K562 (cell line): Measurements from ENCODE around the gene SPNS1. TPM values are rescaled to one million over a fixed set of nuclear protein-coding genes. Genes with fewer than 3 reads are reported as not detected.
A peak's percentile ranks its signal among the peaks of the same experiment; 100 is the strongest.

Experiments
- CREB3L1 ChIP-seq: fragments of 450-650 bp; IDR thresholded peaks from 2 replicates; pipeline ENCODE4 v1.6.1; 2014; ENCODE audit warnings: low read depth, mild to moderate bottlenecking, moderate library complexity, borderline replicate concordance
- KHSRP ChIP-seq: fragments of 450-650 bp; IDR thresholded peaks from 2 replicates; pipeline ENCODE4 v1.6.1; 2017
- MAFG ChIP-seq: fragments of 450-650 bp; conservative IDR thresholded peaks from 2 replicates; pipeline ENCODE4 v1.6.1; 2016; ENCODE audit warnings: missing genetic modification characterization, missing compliant biosample characterization
- MCM7 ChIP-seq, 2 experiments: fragments of 450-650 bp; IDR thresholded peaks; 2 replicates each; pipeline ENCODE4 v1.6.1; 2016 to 2018
- MTA3 ChIP-seq: fragments of 450-650 bp; formaldehyde crosslinking; IDR thresholded peaks from 2 replicates; pipeline ENCODE4 v1.6.1; 2017; ENCODE audit warnings: mild to moderate bottlenecking, borderline replicate concordance
- PRMT5 ChIP-seq: sonication (generic); formaldehyde crosslinking; IDR thresholded peaks from 2 replicates; pipeline ENCODE4 v1.5.0; 2020; ENCODE audit warnings: missing genetic modification reagents
- PTBP1 ChIP-seq: fragments of 200-400 bp; formaldehyde crosslinking; IDR thresholded peaks from 2 replicates; pipeline ENCODE4 v1.6.1; 2017; ENCODE audit warnings: low read depth, low read length
- RBM22 ChIP-seq: fragments of 200-400 bp; formaldehyde crosslinking; IDR thresholded peaks from 2 replicates; pipeline ENCODE4 v1.6.1; 2018; ENCODE audit warnings: low read length, low read depth; ENCODE audit not compliant: poor library complexity, severe bottlenecking
- RERE ChIP-seq: sonication (generic); formaldehyde crosslinking; IDR thresholded peaks from 2 replicates; pipeline ENCODE4 v1.8.0; 2023; ENCODE audit warnings: missing genetic modification reagents, mild to moderate bottlenecking, borderline replicate concordance
- TFAP4 ChIP-seq: sonication (generic); formaldehyde crosslinking; IDR thresholded peaks from 2 replicates; pipeline ENCODE4 v1.8.0; 2022; ENCODE audit warnings: missing genetic modification reagents, mild to moderate bottlenecking, moderate library complexity, borderline replicate concordance
- THAP12 ChIP-seq: fragments of 250-450 bp; sonication (Bioruptor Pico); IDR thresholded peaks from 2 replicates; pipeline ENCODE4 v1.9.0; 2021; ENCODE audit warnings: mild to moderate bottlenecking, inconsistent platforms
- XRCC5 ChIP-seq: fragments of 200-400 bp; formaldehyde crosslinking; IDR thresholded peaks from 2 replicates; pipeline ENCODE4 v1.6.1; 2017; ENCODE audit warnings: low read depth, mild to moderate bottlenecking, low read length
- ZFP30 ChIP-seq: fragments of 250-450 bp; sonication (Bioruptor Pico); IDR thresholded peaks from 2 replicates; pipeline ENCODE4 v1.8.0; 2022; ENCODE audit warnings: moderate library complexity, mild to moderate bottlenecking, inconsistent platforms, borderline replicate concordance
- ZNF23 ChIP-seq: fragments of 250-450 bp; sonication (Bioruptor Pico); IDR thresholded peaks from 2 replicates; pipeline ENCODE4 v1.4.0; 2020; ENCODE audit warnings: mild to moderate bottlenecking
- ZNF57 ChIP-seq: fragments of 450-650 bp; formaldehyde crosslinking; IDR thresholded peaks from 2 replicates; pipeline ENCODE4 v1.4.0; 2020; ENCODE audit warnings: mild to moderate bottlenecking, moderate library complexity
- ZNF583 ChIP-seq: fragments of 250-450 bp; sonication (Bioruptor Pico); IDR thresholded peaks from 2 replicates; pipeline ENCODE4 v1.4.0; 2020
- ZNF668 ChIP-seq: fragments of 250-450 bp; sonication (Bioruptor Pico); IDR thresholded peaks from 2 replicates; pipeline ENCODE4 v1.8.0; 2022; ENCODE audit warnings: mild to moderate bottlenecking, inconsistent platforms
- ZNF699 ChIP-seq: fragments of 250-450 bp; sonication (Bioruptor Pico); IDR thresholded peaks from 2 replicates; pipeline ENCODE4 v1.8.0; 2021; ENCODE audit warnings: mild to moderate bottlenecking, moderate library complexity; ENCODE audit not compliant: insufficient replicate concordance
- ZNF830 ChIP-seq: fragments of 250-450 bp; sonication (Bioruptor Pico); IDR thresholded peaks from 2 replicates; pipeline ENCODE4 v1.5.0; 2021; ENCODE audit warnings: mild to moderate bottlenecking
- polyA plus RNA-seq, 8 experiments: library from polyadenylated mRNA; depleted of rRNA in 4 of 8; stranded (reverse) in 5 of 8; unstranded in 3 of 8; fragments of >200 nt; fragmentation: Nextera tagmentation in 2 of 8; fragmentation: Illumina TruSeq in 1 of 8; extraction: Ambion mirVana in 2 of 8; extraction: Trizol in 1 of 8; gene quantifications; 2 replicates each; pipeline versions ENCODE4 v1.2.1 to v1.2.3, GENCODE V29; 2011 to 2014; ENCODE audit warnings: inconsistent platforms in 1 of 8, missing spikeins in 1 of 8
- total RNA-seq, 7 experiments: library from RNA; depleted of rRNA in 6 of 7; stranded (reverse); fragments of >200 nt in 6 of 7; fragmentation: Illumina TruSeq in 2 of 7; extraction: Trizol in 2 of 7; gene quantifications; 2 replicates each; pipeline versions ENCODE4 v1.2.1 to v1.2.3, GENCODE V29; 2011 to 2021; ENCODE audit warnings: low replicate concordance in 1 of 7

Gene SPNS1
- total and polyA plus RNA-seq, 9 of the 15 experiments (the other 6 are each of a cell fraction or from before 2014, with no cell fraction given): 0.58 to 64.9 (median 13.7) TPM

- TF ChIP-seq XRCC5: no peak
- TF ChIP-seq RERE: no peak
- TF ChIP-seq MTA3: peak; percentile 99
- TF ChIP-seq CREB3L1: peak; percentile 86; the same call in 1 of the 2 replicates
- TF ChIP-seq THAP12 (CRISPR knock-in tag): no peak
- no peak for TF ChIP-seq RBM22
- no peak for TF ChIP-seq ZNF57
- no peak for TF ChIP-seq ZNF668 (CRISPR knock-in tag)
- TF ChIP-seq PRMT5 (CRISPR knock-in tag): peak; percentile 14; the same call in 1 of the 2 replicates
- no peak for TF ChIP-seq MCM7 (IDR thresholded peaks at IDR 0.05)
- no peak for TF ChIP-seq KHSRP
- no peak for TF ChIP-seq ZFP30
- no peak for TF ChIP-seq MAFG (tag)
- no peak for TF ChIP-seq ZNF830
- TF ChIP-seq ZNF583 (CRISPR knock-in tag): no peak
- TF ChIP-seq TFAP4 (CRISPR knock-in tag): peak; percentile 95
- no peak for TF ChIP-seq ZNF699 (CRISPR knock-in tag)
- TF ChIP-seq PTBP1: no peak
- TF ChIP-seq ZNF23 (CRISPR knock-in tag): no peak
These were observed at the start of gene SPNS1 (continued) for GRCh38 chr16:28974437-28975157.
